HG03025 (cell line): ENCODE measurements around the gene PLSCR2.
"Not testable (repeated sequence)": the region's sequence is repeated elsewhere in the genome, so short reads cannot be mapped to it uniquely, and the experiment has no call there.

Experiments
- ATAC-seq: cut with Tn5 transposase; IDR thresholded peaks from one replicate; pipeline ENCODE4 v1.9.1; 2021; ENCODE audit warnings: mild to moderate bottlenecking, moderate library complexity; ENCODE audit not compliant: unreplicated experiment, low FRiP score

The PLSCR2 gene

DNA sequence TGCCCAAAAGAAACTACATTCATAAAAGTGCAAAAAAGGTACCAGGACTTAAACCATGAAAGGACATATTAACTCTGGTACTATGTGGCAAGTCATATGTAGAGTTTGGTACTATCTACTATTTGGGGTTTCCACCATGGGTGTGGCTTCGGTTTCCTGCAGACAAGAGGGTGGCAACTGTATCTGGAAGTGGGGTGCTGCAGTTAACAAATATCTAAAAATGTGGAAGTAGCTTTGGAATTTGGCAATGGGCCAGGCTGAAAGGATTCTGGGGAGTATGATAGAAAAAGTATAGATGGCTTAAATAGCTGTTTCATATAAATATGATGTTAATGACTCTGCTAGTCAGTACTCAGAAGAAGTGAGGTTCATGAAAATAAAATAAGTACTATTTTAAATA lies 44.0 kb downstream of the PLSCR2 start:
- no peak for ATAC-seq

DNA sequence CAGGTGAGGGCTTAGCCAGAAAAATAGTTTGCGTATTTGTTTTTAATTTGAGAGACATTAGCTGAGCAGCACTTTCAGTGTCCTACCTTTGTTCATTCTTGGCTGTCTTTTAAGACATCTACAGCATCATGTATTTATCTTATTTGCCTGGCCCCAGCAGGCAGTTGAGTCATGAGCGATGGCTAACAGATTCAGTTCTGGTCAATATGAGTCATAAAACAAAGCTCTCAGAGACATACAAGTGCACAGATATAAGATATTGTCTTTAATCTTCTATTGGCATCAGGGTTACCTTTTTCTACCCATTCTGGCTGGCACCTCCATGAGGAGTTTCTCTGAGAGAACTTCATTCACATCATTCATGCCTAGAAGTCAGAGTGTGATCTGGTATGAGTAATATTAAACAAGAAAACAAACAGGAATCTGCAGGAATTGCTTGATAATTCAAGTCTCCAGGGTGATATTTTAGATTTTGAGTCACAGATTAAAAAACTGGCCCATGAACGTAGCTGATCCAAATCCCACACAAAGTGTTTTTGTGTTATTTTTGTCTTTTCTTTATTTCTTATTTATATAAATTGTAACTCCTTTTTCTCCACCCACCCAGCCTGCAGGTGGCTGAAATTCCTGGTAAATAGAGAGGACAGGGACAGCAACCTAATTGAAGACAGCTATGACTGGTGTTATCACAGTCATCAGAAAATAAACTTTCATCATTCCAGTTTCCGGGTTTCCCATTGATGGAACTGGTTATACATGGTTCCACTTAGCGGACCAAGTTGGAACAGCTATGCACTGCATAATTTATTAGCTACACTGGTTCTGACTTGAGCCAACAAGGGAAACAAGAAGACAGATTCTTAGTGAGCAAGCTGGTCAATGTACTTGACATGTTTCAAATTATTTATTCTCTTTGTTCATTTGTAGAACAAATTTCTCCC lies 47.3 kb downstream of the PLSCR2 start:
- no peak for ATAC-seq

GRCh38 chr3:146416366-146416765 lies 53.0 kb downstream of the PLSCR2 start:
- no peak for ATAC-seq

DNA sequence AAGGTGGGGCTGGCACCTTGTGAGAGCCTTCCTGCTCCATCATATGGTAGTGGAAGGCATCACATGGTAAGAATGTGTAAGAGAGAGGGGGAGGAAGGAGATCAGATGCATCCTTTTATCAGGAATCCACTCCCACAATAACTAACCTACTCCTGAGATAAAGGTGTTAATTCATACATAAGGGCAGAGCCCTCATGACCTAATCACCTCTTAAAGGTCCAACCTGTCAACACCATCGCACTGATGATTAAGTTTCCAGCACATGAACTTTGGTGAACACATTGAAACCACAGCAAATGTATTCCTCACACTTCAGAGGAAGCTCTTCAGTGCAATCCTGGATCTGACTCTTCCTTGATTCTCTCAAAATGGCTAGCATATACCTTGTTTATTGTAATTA lies 55.4 kb downstream of the PLSCR2 start:
- ATAC-seq = no peak

- ATAC-seq = not testable (repeated sequence)
Measured at GRCh38 chr3:146412711-146413110, 56.6 kb downstream of the PLSCR2 start.

GRCh38 chr3:146407956-146408355 lies 61.4 kb downstream of the PLSCR2 start:
- no peak for ATAC-seq

GRCh38 chr3:146404436-146404835 lies 64.9 kb downstream of the PLSCR2 start:
- ATAC-seq = no peak

- no peak for ATAC-seq
Measured at GRCh38 chr3:146403792-146404191, 65.6 kb downstream of the PLSCR2 start.

DNA sequence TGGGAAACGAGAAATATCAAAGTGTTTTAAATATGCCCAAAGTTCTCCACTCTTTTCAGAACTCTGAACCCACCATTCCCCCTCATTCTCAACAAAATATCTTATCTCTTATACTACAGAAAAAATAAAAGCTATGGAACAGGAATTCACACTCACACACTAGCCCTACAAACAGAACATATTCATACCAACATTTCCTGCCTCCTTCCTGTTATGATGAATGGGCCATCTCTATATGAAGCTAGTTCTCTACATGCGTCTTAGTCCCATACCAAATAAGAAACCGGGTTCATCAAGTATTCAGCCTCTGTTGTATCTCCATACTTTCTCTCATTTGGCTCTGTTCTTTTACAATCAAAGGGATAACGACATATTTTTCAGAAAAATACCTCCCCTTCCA lies 72.6 kb downstream of the PLSCR2 start:
- ATAC-seq = no peak

GRCh38 chr3:146395164-146395563 lies 74.2 kb downstream of the PLSCR2 start:
- no peak for ATAC-seq

DNA sequence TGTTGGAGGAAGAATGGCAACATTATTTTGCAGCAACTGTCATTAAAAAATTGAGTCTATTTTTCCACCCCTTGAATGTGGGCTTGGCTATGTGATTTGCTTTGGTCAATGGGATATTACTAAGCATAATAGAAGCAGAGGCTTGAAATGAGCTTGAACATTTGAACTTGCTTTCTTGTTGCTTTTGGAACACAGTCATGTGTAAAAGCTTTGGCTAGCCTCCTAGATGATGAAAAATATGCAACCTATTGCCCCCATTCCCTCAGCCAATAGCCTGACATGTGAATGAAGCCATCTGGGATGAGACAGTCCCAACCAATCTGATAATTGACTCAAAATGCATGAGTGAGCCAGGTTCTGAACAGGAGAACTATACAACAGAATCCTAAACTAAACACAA lies 78.4 kb downstream of the PLSCR2 start:
- no peak for ATAC-seq

- no peak for ATAC-seq
Measured at GRCh38 chr3:146390006-146390772, 79.2 kb downstream of the PLSCR2 start.

GRCh38 chr3:146387566-146387965 lies 81.8 kb downstream of the PLSCR2 start:
- no peak for ATAC-seq

GRCh38 chr3:146386936-146387335 lies 82.4 kb downstream of the PLSCR2 start:
- no peak for ATAC-seq

- no peak for ATAC-seq
Measured at GRCh38 chr3:146384786-146385185, 84.6 kb downstream of the PLSCR2 start.
